ENCODE measurements around the gene TMX4.

TMX4 gene

GRCh38 chr20:8061861-8062518, 42.4 kb upstream of the TMX4 start:
- no peaks in the 10 kb centered on the region for H3K4me1 ChIP-seq (ENCODE audit: control insufficient read depth in 1 of 2, insufficient read depth in 1 of 2, low read depth in 1 of 2, low read length in 1 of 2)
- H3K27me3 ChIP-seq: no peaks in the 10 kb centered on the region
- H3K9me3 ChIP-seq: no peaks in the 10 kb centered on the region
- no peak for TF ChIP-seq CTCF (IDR thresholded peaks at IDR 0.05)
- H3K27ac ChIP-seq: no peak overlapping the region
- H3K4me3 ChIP-seq (ENCODE audit: low read depth in 1 of 2, low read length in 1 of 2): no peak overlapping the region
- H3K36me3 ChIP-seq: no peaks in the 10 kb centered on the region

- H3K4me3 ChIP-seq (ENCODE audit: low read depth in 1 of 2, low read length in 1 of 2): no peak overlapping the region
- no peaks in the 10 kb centered on the region for H3K9me3 ChIP-seq
- no peak overlapping the region for H3K27ac ChIP-seq
- no peaks in the 10 kb centered on the region for H3K27me3 ChIP-seq
- TF ChIP-seq CTCF (IDR thresholded peaks at IDR 0.05): no peak
- H3K4me1 ChIP-seq (ENCODE audit: control insufficient read depth in 1 of 2, insufficient read depth in 1 of 2, low read depth in 1 of 2, low read length in 1 of 2): no peaks in the 10 kb centered on the region
- H3K36me3 ChIP-seq: no peaks in the 10 kb centered on the region
These were observed 41.4 kb upstream of the TMX4 start for GRCh38 chr20:8060977-8061376.

- H3K36me3 ChIP-seq: no peaks in the 10 kb centered on the region
- H3K9me3 ChIP-seq: no peaks in the 10 kb centered on the region
- H3K27ac ChIP-seq: no peak overlapping the region
- TF ChIP-seq CTCF (IDR thresholded peaks at IDR 0.05): no peak
- no peak overlapping the region for H3K4me3 ChIP-seq (ENCODE audit: low read depth in 1 of 2, low read length in 1 of 2)
- H3K4me1 ChIP-seq (ENCODE audit: control insufficient read depth in 1 of 2, insufficient read depth in 1 of 2, low read depth in 1 of 2, low read length in 1 of 2): no peaks in the 10 kb centered on the region
- no peaks in the 10 kb centered on the region for H3K27me3 ChIP-seq
These were observed 38.3 kb upstream of the TMX4 start for GRCh38 chr20:8057871-8058270.

- H3K9me3 ChIP-seq: no peaks in the 10 kb centered on the region
- no peaks in the 10 kb centered on the region for H3K36me3 ChIP-seq
- no peak for TF ChIP-seq CTCF (IDR thresholded peaks at IDR 0.05)
- no peak overlapping the region for H3K4me3 ChIP-seq (ENCODE audit: low read depth in 1 of 2, low read length in 1 of 2)
- peaks cover 4 to 5% of the 10 kb centered on the region in 2 experiments for H3K4me1 ChIP-seq (ENCODE audit: control insufficient read depth in 1 of 2, insufficient read depth in 1 of 2, low read depth in 1 of 2, low read length in 1 of 2)
- no peak overlapping the region for H3K27ac ChIP-seq
- no peaks in the 10 kb centered on the region for H3K27me3 ChIP-seq
These were observed 35.5 kb upstream of the TMX4 start for GRCh38 chr20:8055096-8055495.

GRCh38 chr20:8050157-8050837, 30.7 kb upstream of the TMX4 start:
- Histone ChIP-seq H3K36me3 (no peaks in the 10 kb centered on the region), H3K4me1 (ENCODE audit: control insufficient read depth in 1 of 2, insufficient read depth in 1 of 2, low read depth in 1 of 2, low read length in 1 of 2) (peaks cover 7 to 8% of the 10 kb centered on the region in 2 experiments), H3K27me3 (no peaks in the 10 kb centered on the region), H3K4me3 (ENCODE audit: low read depth in 1 of 2, low read length in 1 of 2) (no peak overlapping the region), H3K9me3 (no peaks in the 10 kb centered on the region), H3K27ac (no peak overlapping the region)
- no peak for TF ChIP-seq CTCF (IDR thresholded peaks at IDR 0.05)
